Astrocyte (in vitro differentiated cells and primary cell): ENCODE data around the gene MXRA5. TPM values are rescaled to one million over a fixed set of nuclear protein-coding genes. Genes with fewer than 3 reads are reported as not detected.
A peak's percentile ranks its signal among the peaks of the same experiment; 100 is the strongest.

Experiments used
- DNase-seq: peaks from one replicate; pipeline ENCODE4 v3.0.0-alpha.2; 2010; ENCODE audit warnings: low read depth
- FAIRE-seq: peaks from 2 replicates; lab custom pipeline; 2011; peaks lifted over from hg19 to GRCh38; lab: Jason Lieb, UNC
- H2AFZ ChIP-seq: 2 replicates; pipeline ENCODE4 v1.6.0; 2012; ENCODE audit warnings: low read depth, low read length, inconsistent platforms
- H3K27ac ChIP-seq: 2 replicates; pipeline ENCODE4 v1.5.1; 2011; ENCODE audit warnings: low read depth, low read length, inconsistent platforms
- H3K27me3 ChIP-seq: 2 replicates; pipeline ENCODE4 v1.6.0; 2011; ENCODE audit warnings: low read length, inconsistent platforms; ENCODE audit not compliant: insufficient read depth
- H3K36me3 ChIP-seq: 2 replicates; pipeline ENCODE4 v1.5.1; 2011; ENCODE audit warnings: low read length, inconsistent platforms; ENCODE audit not compliant: insufficient read depth
- H3K4me1 ChIP-seq: 2 replicates; pipeline ENCODE4 v1.5.1; 2011; ENCODE audit warnings: low read length, inconsistent platforms; ENCODE audit not compliant: insufficient read depth
- H3K4me2 ChIP-seq: 2 replicates; pipeline ENCODE4 v1.6.0; 2012; ENCODE audit warnings: low read length, inconsistent platforms
- H3K4me3 ChIP-seq: 2 replicates; pipeline ENCODE4 v1.5.1; 2011; ENCODE audit warnings: low read depth, mild to moderate bottlenecking, low read length, inconsistent platforms; ENCODE audit not compliant: insufficient read depth
- H3K79me2 ChIP-seq: 2 replicates; pipeline ENCODE4 v1.6.0; 2012; ENCODE audit warnings: mild to moderate bottlenecking, low read length, inconsistent platforms; ENCODE audit not compliant: insufficient read depth
- H3K9ac ChIP-seq: 2 replicates; pipeline ENCODE4 v1.6.0; 2012; ENCODE audit warnings: mild to moderate bottlenecking, low read length, inconsistent platforms
- H3K9me3 ChIP-seq: 2 replicates; pipeline ENCODE4 v1.5.1; 2012; ENCODE audit warnings: low read depth, mild to moderate bottlenecking, low read length, inconsistent platforms; ENCODE audit not compliant: insufficient read depth
- H4K20me1 ChIP-seq: 2 replicates; pipeline ENCODE4 v1.6.0; 2012; ENCODE audit warnings: low read length, inconsistent platforms; ENCODE audit not compliant: insufficient read depth
- H3K27ac Mint-ChIP-seq: one replicate; pipeline ENCODE4 v1.8.0; 2021; ENCODE audit warnings: mild to moderate bottlenecking, mixed read lengths; ENCODE audit not compliant: unreplicated experiment
- H3K27me3 Mint-ChIP-seq: one replicate; pipeline ENCODE4 v1.8.0; 2021; ENCODE audit warnings: low read depth, mixed read lengths; ENCODE audit not compliant: unreplicated experiment
- H3K36me3 Mint-ChIP-seq: one replicate; pipeline ENCODE4 v1.8.0; 2021; ENCODE audit warnings: low read depth, mixed read lengths; ENCODE audit not compliant: unreplicated experiment
- H3K4me1 Mint-ChIP-seq: one replicate; pipeline ENCODE4 v1.8.0; 2021; ENCODE audit warnings: low read depth, mixed read lengths; ENCODE audit not compliant: unreplicated experiment
- H3K4me3 Mint-ChIP-seq: one replicate; pipeline ENCODE4 v1.8.0; 2021; ENCODE audit warnings: mild to moderate bottlenecking, moderate library complexity, mixed read lengths; ENCODE audit not compliant: unreplicated experiment
- H3K9me3 Mint-ChIP-seq: one replicate; pipeline ENCODE4 v1.8.0; 2021; ENCODE audit warnings: mild to moderate bottlenecking, mixed read lengths; ENCODE audit not compliant: unreplicated experiment
- CTCF ChIP-seq: IDR thresholded peaks from 2 replicates; pipeline ENCODE4 v1.5.1; 2011; ENCODE audit warnings: low read depth, mild to moderate bottlenecking, inconsistent platforms, low read length, moderate library complexity; ENCODE audit not compliant: insufficient read depth
- EZH2 ChIP-seq: IDR thresholded peaks from 2 replicates; pipeline ENCODE4 v1.6.1; 2012; ENCODE audit warnings: mild to moderate bottlenecking, low read length, inconsistent platforms; ENCODE audit not compliant: insufficient read depth
- total RNA-seq: library from RNA; stranded (reverse); gene quantifications from 2 replicates; pipeline ENCODE4 v1.2.1, GENCODE V29; 2021

Gene MXRA5
- total RNA-seq, 1 donor from 2014 or later: 23.3 TPM

DNA sequence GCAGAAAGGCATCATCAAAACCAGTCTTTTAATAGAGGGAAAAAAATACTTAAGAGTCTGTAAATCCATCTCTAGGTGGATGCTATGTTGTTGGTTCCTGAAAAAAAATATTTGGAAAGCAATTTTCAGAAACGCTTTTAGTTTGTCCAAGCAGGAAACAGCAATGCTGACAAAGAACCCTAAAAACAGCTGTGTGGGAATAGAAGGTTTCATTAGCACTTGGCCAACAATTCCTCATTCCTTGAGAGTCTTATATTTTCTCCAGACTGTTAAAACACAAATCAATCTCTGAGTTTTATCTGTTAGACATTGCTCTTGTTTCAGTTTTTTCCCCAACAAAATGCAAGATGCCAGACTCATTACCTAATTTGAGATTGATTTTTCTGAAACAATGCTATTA, 6.4 kb downstream of the MXRA5 start:
- H3K4me3 Mint-ChIP-seq: no peak overlapping the region
- H3K27me3 Mint-ChIP-seq: no peaks in the 10 kb centered on the region
- Histone ChIP-seq H4K20me1 (no peaks in the 10 kb centered on the region), H3K9ac (no peak overlapping the region), H3K4me1 (no peaks in the 10 kb centered on the region), H3K27ac (no peak overlapping the region), H3K4me2 (no peak overlapping the region), H3K27me3 (peaks cover 2% of the 10 kb centered on the region), H2AFZ (no peak overlapping the region), H3K79me2 (no peaks in the 10 kb centered on the region), H3K36me3 (no peaks in the 10 kb centered on the region), H3K4me3 (no peak overlapping the region), H3K9me3 (no peaks in the 10 kb centered on the region)
- H3K9me3 Mint-ChIP-seq: peaks cover 6% of the 10 kb centered on the region
- H3K4me1 Mint-ChIP-seq: no peaks in the 10 kb centered on the region
- DNase-seq (no peak), FAIRE-seq (peak; percentile 84)
- H3K36me3 Mint-ChIP-seq: peaks cover 8% of the 10 kb centered on the region
- no peak overlapping the region for H3K27ac Mint-ChIP-seq
- TF ChIP-seq CTCF (no peak), EZH2 (no peak)

GRCh38 chrX:3326681-3327080, 19.8 kb downstream of the MXRA5 start:
- Histone ChIP-seq H3K9me3 (no peaks in the 10 kb centered on the region), H3K36me3 (no peaks in the 10 kb centered on the region), H3K27ac (no peak overlapping the region), H2AFZ (no peak overlapping the region), H3K4me2 (no peak overlapping the region), H3K27me3 (no peaks in the 10 kb centered on the region), H3K4me1 (no peaks in the 10 kb centered on the region), H3K9ac (no peak overlapping the region), H4K20me1 (no peaks in the 10 kb centered on the region), H3K4me3 (no peak overlapping the region), H3K79me2 (no peaks in the 10 kb centered on the region)
- Mint-ChIP-seq H3K27me3 (no peaks in the 10 kb centered on the region), H3K27ac (no peak overlapping the region), H3K9me3 (peaks cover 2% of the 10 kb centered on the region), H3K4me1 (no peaks in the 10 kb centered on the region), H3K36me3 (peaks cover 31% of the 10 kb centered on the region), H3K4me3 (no peak overlapping the region)
- TF ChIP-seq CTCF (no peak), EZH2 (no peak)
- no peak for DNase-seq
- peak; percentile 97 for FAIRE-seq

- no peaks in the 10 kb centered on the region for H3K79me2 ChIP-seq
- TF ChIP-seq EZH2 (no peak), CTCF (no peak)
- H3K4me3 Mint-ChIP-seq: no peak overlapping the region
- H3K27ac ChIP-seq: no peak overlapping the region
- H3K36me3 ChIP-seq: no peaks in the 10 kb centered on the region
- no peaks in the 10 kb centered on the region for H3K27me3 Mint-ChIP-seq
- H3K4me3 ChIP-seq: no peak overlapping the region
- H3K9ac ChIP-seq: no peak overlapping the region
- peaks cover 33% of the 10 kb centered on the region for H3K36me3 Mint-ChIP-seq
- DNase-seq (no peak), FAIRE-seq (peak; percentile 85)
- no peaks in the 10 kb centered on the region for H3K4me1 ChIP-seq
- no peak overlapping the region for H2AFZ ChIP-seq
- no peaks in the 10 kb centered on the region for H3K9me3 ChIP-seq
- no peak overlapping the region for H3K4me2 ChIP-seq
- H3K9me3 Mint-ChIP-seq: peaks cover 2% of the 10 kb centered on the region
- H3K27ac Mint-ChIP-seq: no peak overlapping the region
- H3K27me3 ChIP-seq: no peaks in the 10 kb centered on the region
- H4K20me1 ChIP-seq: no peaks in the 10 kb centered on the region
- no peaks in the 10 kb centered on the region for H3K4me1 Mint-ChIP-seq
Measured at GRCh38 chrX:3320471-3321046, 25.9 kb downstream of the MXRA5 start.
